Daoy (cell line): ENCODE measurements around the gene MICAL2. TPM values are rescaled to one million over a fixed set of nuclear protein-coding genes. Genes with fewer than 3 reads are reported as not detected.

Experiments
- DNase-seq: peaks from one replicate; pipeline ENCODE4 v3.0.0-alpha.2; 2015; ENCODE audit warnings: low read depth
- total RNA-seq: library from RNA; depleted of rRNA; stranded (reverse); fragments of >200 nt; shearing (Covaris generic); gene quantifications from 2 replicates; pipeline ENCODE4 v1.2.3, GENCODE V29; 2014; rRNA removed

Gene MICAL2, protein sequence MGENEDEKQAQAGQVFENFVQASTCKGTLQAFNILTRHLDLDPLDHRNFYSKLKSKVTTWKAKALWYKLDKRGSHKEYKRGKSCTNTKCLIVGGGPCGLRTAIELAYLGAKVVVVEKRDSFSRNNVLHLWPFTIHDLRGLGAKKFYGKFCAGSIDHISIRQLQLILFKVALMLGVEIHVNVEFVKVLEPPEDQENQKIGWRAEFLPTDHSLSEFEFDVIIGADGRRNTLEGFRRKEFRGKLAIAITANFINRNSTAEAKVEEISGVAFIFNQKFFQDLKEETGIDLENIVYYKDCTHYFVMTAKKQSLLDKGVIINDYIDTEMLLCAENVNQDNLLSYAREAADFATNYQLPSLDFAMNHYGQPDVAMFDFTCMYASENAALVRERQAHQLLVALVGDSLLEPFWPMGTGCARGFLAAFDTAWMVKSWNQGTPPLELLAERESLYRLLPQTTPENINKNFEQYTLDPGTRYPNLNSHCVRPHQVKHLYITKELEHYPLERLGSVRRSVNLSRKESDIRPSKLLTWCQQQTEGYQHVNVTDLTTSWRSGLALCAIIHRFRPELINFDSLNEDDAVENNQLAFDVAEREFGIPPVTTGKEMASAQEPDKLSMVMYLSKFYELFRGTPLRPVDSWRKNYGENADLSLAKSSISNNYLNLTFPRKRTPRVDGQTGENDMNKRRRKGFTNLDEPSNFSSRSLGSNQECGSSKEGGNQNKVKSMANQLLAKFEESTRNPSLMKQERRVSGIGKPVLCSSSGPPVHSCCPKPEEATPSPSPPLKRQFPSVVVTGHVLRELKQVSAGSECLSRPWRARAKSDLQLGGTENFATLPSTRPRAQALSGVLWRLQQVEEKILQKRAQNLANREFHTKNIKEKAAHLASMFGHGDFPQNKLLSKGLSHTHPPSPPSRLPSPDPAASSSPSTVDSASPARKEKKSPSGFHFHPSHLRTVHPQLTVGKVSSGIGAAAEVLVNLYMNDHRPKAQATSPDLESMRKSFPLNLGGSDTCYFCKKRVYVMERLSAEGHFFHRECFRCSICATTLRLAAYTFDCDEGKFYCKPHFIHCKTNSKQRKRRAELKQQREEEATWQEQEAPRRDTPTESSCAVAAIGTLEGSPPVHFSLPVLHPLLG
- total RNA-seq: 135 and 178 TPM in 2 replicates

- DNase-seq: peak; percentile 96
Observed at GRCh38 chr11:12110201-12110713, at the start of gene MICAL2. TSS of gene MICAL2 (plus strand) at chr11:12110590. CDS start at chr11:12162156, 51,566 bp downstream.

DNA sequence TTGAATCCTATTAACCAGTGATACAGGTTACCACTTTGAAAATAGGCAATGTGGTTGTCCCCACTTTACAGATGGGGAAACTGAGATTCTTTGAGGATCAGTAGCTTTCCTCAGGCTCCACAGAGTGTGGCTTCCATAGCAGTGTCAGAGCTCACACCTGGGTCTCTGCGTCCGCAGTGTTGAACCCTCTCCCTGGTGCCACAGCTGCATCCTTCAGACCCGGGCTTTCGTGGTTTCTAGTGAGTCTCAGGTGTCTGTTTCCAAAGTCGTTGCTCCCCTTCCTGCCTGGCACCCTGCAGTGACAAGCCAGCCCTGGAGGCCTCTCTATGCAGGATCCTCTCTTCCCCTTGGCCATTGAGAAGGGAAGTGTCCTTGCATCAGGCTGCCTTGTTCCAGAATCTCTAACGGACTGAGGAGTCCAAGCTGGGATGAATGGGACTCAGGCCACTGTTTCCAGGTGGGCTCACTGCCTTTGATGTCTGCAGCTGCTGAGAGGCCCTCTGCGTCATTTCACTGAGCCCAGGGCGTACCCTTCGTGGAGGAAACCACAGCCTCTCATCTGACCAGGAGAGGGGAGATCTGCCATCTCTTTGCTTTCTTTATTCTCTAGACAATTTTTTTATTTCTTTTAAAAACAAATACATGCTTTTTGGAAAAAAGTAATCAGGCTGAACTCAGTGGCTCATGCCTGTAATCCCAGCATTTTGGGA lies 48.4 kb upstream of the MICAL2 start:
- DNase-seq: no peak

DNA sequence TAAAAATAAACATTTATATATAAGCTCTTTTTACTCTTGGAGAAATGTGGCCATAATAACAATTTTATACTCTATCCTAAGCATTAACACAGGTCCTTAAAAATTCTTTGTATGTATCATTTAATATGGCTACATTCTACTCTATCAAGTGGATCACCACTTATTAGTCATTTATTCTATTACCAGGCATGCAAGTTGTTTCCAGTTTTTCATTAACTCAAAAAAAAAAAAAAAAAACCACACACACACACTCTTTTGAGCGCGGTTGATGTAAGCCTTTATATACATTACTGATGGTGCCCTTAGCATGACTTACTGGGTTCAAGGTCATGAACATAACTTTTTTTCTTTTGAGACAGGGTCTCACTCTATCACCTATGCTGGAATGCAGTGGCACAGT lies 47.1 kb upstream of the MICAL2 start:
- no peak for DNase-seq

DNA sequence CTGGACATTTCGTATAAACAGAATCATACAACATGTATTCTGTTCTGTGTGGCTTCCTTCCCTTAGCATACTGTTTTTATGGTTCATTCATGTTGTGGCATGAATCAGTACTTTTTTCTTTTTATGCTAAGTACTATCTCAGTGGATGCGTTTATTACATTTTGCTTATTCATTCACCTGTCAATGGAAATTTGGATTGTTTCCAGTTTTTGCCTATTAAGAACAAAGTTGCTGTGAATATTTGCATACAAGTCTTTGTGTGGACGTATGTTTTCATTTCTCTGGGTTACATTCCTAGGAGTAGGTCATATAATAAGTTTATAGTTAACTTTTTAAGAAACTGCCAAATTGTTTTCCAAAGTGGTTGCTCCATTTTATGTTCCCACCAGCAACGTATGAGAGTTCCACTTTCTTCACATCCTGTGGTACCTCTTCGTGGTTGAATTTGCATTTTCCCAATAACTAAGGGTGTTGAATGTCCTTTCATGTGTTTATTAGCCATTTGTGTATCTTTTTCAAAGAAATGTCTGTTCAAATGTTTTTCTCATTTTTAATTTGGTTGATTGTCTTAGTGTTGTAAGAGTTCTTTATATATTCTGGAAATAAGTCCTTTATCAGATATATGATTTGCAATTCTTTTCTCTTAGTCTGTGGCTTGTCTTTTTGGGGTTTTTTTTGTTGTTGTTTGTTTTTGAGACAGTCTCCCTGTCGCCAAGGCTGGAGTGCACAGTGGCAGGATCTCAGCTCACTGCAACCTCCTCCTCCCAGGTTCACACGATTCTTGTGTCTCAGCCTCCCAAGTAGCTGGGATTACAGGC lies 46.0 kb upstream of the MICAL2 start:
- DNase-seq: no peak

- DNase-seq: no peak
Observed at GRCh38 chr11:12064954-12065280, 45.5 kb upstream of the MICAL2 start.

- DNase-seq: peak; percentile 94
Observed at GRCh38 chr11:12066056-12066798, 44.2 kb upstream of the MICAL2 start.

DNA sequence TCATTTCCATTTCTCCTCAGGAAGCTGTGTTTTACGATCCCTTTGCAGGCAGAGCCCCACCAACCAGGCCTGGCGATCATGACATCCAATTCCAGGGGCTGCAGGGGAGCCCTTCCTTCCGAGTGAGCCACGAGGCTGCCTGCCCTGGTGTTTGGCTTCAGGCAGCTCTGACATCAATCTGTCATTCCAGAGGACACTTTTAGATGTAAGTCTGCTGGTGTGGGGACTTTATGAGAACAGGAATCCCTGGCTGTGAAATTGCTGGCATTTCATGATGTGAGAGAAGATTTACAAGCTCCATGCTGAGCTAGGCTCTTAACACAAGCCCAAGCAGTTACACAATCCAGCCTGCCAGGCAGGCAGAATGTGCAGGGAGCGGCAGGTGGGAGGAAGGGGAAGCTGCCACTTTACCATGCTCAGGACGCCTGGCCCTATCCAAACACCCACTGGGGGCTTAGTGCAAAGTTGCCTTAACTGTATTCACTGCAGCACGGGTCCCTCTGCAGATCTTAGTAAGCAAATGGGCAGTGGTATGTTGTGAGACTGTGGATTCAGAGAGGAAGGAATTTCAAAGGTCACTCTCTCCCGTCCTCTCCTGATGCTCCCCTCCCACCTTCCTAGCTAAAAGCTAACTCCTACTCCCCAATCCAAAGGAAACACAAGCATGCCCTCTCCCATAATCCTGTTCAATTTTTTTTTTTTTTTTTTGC lies 43.4 kb upstream of the MICAL2 start:
- peak; percentile 63 for DNase-seq

- no peak for DNase-seq
Observed at GRCh38 chr11:12067796-12068357, 42.5 kb upstream of the MICAL2 start.

DNA sequence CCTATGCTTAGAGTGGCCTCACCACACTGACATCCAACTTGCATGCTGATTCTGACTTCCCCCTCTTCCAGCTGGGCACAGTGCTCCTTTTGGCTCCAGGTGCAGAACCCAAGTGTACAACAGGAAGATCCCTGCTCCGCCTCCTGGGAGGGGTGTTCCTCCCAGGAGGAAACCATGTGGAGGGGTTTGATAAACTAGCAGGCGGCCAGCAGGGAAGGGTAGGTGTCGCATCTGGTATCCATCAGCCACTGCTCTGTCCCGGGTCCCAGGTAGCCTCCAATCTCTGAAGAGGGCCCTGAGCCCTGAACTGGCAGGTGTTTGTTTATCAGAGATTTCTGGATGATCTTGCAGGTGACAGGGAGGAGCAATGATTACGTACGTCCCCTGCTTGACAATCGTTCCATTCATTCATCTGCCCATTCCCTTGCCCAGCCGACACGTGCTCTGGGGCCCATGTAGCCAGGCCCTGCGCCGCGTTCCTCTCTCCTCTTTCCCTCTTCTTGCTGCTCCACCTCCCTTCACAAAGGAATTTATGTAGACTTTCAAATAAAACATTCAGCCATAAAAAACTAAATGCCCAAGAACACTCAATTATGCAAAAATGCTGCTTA lies 41.2 kb upstream of the MICAL2 start:
- DNase-seq: no peak

DNA sequence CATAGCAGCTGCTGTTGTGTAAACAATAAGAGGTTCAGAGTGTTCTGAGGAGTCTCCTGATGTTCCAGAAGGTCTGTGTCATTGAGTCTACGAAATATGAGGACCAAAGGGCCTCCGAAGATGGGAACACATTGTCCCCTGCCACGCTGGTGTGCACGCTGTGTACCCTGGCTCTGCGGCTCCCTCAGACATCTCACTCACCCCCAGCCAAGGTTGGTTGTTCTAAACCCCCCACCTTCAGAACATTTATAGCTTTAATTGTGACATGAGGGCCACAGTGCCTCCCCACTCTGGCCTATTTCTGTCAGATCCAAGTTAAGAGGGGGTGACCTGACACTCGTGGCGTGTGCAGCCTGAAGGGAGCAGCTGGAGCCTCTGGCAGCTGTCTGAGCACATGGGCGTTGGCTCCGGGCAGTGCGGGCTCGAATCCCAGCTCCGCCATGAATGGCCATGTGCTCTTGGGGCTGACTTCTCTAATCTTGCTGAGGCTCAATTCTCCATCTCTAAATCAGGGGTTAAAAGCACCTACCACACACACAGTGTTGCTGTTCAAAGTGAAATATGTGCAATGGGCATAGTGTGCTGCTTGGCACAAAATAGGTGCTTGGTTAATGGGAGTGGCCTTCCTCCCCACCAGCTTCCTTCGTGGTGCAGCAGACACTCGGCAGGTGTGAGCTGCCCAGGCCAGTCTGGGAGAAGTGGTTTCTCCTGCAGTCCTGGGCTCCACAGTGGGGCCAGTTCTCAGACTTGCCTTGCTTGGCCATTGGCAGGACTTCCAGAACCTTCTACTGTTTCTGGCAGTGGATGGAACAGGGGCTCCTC lies 39.7 kb upstream of the MICAL2 start:
- no peak for DNase-seq

DNA sequence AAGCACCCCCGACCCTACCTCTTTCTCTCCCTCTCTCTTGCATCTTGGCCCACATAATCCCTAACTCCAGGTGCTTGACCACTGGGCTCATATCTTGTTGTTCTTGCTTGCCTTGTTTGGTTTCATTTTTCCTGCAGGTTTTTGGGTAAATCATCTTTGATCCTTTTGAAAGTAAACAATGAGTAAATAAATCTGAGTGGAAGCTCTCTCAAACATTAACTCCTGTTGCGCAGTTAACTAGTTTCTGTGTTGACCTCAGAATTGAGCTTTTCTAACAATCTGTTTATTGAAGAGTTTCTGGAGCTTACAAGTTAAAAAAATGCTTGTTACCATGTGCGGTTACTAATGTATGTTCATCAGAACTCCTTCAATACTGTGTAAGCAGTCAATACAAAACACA lies 38.8 kb upstream of the MICAL2 start:
- no peak for DNase-seq

DNA sequence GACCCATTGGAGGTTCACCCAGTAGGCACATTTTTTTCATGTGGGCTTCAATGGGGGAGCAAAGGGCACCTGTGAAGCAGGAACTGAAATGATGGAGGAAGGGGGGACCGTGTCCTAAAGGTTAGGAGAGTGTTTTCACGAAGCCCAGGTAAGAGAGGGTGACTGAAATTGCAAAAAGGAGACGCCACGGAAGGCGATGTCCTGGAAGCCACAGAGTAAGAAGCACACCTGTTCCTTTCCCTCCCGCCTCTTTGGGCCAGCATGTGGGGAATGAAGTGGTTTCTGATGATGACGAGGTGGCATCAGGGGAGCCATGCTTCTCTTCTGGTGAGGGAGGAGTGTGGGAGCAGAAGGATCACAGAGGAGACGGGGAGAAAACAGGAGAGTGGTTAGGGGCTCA lies 37.0 kb upstream of the MICAL2 start:
- no peak for DNase-seq

- DNase-seq: no peak
Observed at GRCh38 chr11:12073886-12074285, 36.5 kb upstream of the MICAL2 start.

DNA sequence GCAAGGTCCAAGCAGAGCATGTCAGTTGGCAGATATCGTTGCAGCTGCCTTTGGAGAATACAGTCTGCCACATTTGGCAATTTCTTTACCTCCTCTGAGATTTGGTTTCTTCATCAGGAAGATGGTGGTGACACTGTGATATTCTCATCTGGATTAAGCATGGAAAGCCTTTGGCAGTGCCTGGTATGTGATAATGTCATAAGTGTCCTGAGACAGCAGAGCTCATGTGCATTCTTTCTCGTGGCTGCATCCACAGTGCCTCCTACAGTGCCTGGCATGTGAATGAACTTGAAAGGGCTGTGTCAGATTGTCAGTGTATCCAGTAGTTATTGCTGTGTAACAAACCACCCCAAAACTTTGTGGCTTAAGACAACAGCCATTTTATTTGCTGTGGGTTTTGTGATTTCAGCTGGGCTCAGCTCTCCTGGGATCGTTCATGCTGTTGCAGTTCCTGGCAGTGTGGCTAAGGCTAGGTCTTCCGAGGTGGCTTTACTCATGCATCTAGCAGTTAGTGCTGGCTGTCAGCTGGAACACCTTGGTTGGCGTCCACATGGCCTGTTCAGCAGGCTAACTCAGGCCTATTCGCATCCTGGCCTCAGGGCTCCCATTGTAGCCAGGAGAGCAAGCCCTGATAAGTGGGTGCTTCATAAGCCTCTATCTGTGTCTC lies 35.7 kb upstream of the MICAL2 start:
- no peak for DNase-seq

DNA sequence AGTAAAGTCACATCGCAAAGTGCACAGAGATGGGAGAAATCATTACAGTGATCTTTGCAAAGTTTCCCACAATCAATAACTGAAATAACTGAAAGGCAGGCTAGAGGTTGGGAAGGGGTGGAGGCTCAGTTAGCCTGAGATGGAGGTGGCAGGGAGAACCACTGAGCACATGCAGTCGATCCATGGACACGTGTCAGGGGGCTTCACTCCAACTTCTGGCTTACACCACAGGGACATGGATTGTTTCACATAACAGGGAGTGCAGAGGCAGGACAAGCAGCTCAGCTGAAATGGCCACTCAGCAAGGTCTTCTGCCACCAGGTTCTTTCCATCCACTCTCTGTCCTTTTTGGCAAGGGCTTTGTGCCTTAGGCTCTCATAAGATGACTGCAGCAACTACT lies 35.1 kb upstream of the MICAL2 start:
- no peak for DNase-seq

GRCh38 chr11:12075822-12076821 lies 34.3 kb upstream of the MICAL2 start:
- peak; percentile 94 for DNase-seq
